T-cell (primary cell): Measurements from ENCODE around the gene GUCD1. TPM values are rescaled to one million over a fixed set of nuclear protein-coding genes. Genes with fewer than 3 reads are reported as not detected.
"Not testable (repeated sequence)": the region's sequence is repeated elsewhere in the genome, so short reads cannot be mapped to it uniquely, and the experiment has no call there.

Experiments used
- ATAC-seq, 4 experiments: fragments of 200-7000 bp in 3 of 4; fragments of 150-1000 bp in 1 of 4; cut with Tn5 transposase; replicated peaks in 1 of 4; 1 replicate in 3 of 4; 2 replicates in 1 of 4; pipeline ENCODE4 v1.10.0; 2021; ENCODE audit warnings: moderate library complexity in 3 of 4, mild to moderate bottlenecking in 2 of 4, moderate number of reproducible peaks in 1 of 4
- CTCF ChIA-PET, 2 donors: fragments of 300-600 bp; sonication (Branson Sonifier 250); formaldehyde crosslinking; loops; one replicate each; lab custom pipeline; 2022; ENCODE audit warnings: antibody characterized with exemption in 2 of 2; lab: Charles Lee
- POLR2A ChIA-PET, 2 donors: fragments of 300-600 bp; sonication (Branson Sonifier 250); formaldehyde crosslinking; loops; one replicate each; lab custom pipeline; 2022; ENCODE audit warnings: antibody characterized with exemption in 2 of 2; lab: Charles Lee
- DNase-seq, 35 experiments: peaks; one replicate each; pipeline versions ENCODE4 v3.0.0 to v3.0.0-alpha.2; 2013 to 2023
- H3K27ac ChIP-seq: one replicate; pipeline ENCODE4 v1.5.1; 2013; ENCODE audit warnings: low read length
- H3K27me3 ChIP-seq, 2 experiments: replicated peaks in 1 of 2; 1 replicate in 1 of 2; 2 replicates in 1 of 2; pipeline versions ENCODE4 v1.6.1 to v1.7.0; 2013; ENCODE audit warnings: low read length in 1 of 2, mixed read lengths in 1 of 2; ENCODE audit not compliant: control insufficient read depth in 2 of 2, insufficient read depth in 2 of 2; ENCODE audit errors: extremely low read depth in 1 of 2
- H3K36me3 ChIP-seq, 2 donors: 1 replicate in 1 of 2; 2 replicates in 1 of 2; pipeline versions ENCODE4 v1.6.1 to v1.7.0; 2013; ENCODE audit warnings: low read length in 1 of 2; ENCODE audit not compliant: control insufficient read depth in 2 of 2, insufficient read depth in 1 of 2; ENCODE audit errors: extremely low read depth in 1 of 2
- H3K4me1 ChIP-seq, 2 experiments: 1 replicate in 1 of 2; 2 replicates in 1 of 2; pipeline versions ENCODE4 v1.6.1 to v1.7.0; 2013; ENCODE audit warnings: low read length in 2 of 2, mixed read lengths in 1 of 2; ENCODE audit not compliant: insufficient read depth in 2 of 2, control insufficient read depth in 1 of 2; ENCODE audit errors: extremely low read depth in 1 of 2
- H3K4me3 ChIP-seq, 2 donors: 1 replicate in 1 of 2; 2 replicates in 1 of 2; pipeline versions ENCODE4 v1.5.1 to v1.7.0; 2013; ENCODE audit warnings: mild to moderate bottlenecking in 2 of 2, low read length in 1 of 2, moderate library complexity in 1 of 2; ENCODE audit not compliant: control insufficient read depth in 1 of 2; ENCODE audit errors: extremely low read depth in 1 of 2
- H3K9me3 ChIP-seq: 2 replicates; pipeline ENCODE4 v1.7.0; 2013
- H3K27ac Mint-ChIP-seq, 2 donors: one replicate each; pipeline ENCODE4 v1.8.0; 2020 to 2021; ENCODE audit warnings: mild to moderate bottlenecking in 2 of 2, mixed read lengths in 2 of 2
- H3K27me3 Mint-ChIP-seq, 2 donors: one replicate each; pipeline ENCODE4 v1.8.0; 2021 to 2022; ENCODE audit warnings: mixed read lengths in 2 of 2
- H3K36me3 Mint-ChIP-seq: one replicate; pipeline ENCODE4 v1.8.0; 2021; ENCODE audit warnings: mixed read lengths
- H3K4me1 Mint-ChIP-seq, 3 donors: one replicate each; pipeline ENCODE4 v1.8.0; 2020 to 2022; ENCODE audit warnings: mixed read lengths in 3 of 3, mild to moderate bottlenecking in 1 of 3
- H3K4me3 Mint-ChIP-seq, 3 donors: one replicate each; pipeline ENCODE4 v1.8.0; 2020 to 2022; ENCODE audit warnings: mild to moderate bottlenecking in 3 of 3, mixed read lengths in 3 of 3, moderate library complexity in 3 of 3
- H3K9me3 Mint-ChIP-seq, 3 donors: one replicate each; pipeline ENCODE4 v1.8.0; 2020 to 2022; ENCODE audit warnings: mixed read lengths in 3 of 3
- WGBS: methylation state at CpG from one replicate; pipeline ENCODE4 v1.1.5; 2013; ENCODE audit warnings: missing lambda C conversion rate; ENCODE audit not compliant: insufficient coverage; 5-methylcytosine and 5-hydroxymethylcytosine counted together
- total RNA-seq, 35 experiments: library from RNA in 6 of 35; stranded (reverse) in 6 of 35; fragments of 120-200 nt in 1 of 35; gene quantifications; one replicate each; pipeline versions ENCODE4 v1.2.1 to v1.2.4 and lab custom pipeline; 2013 to 2026

GUCD1 gene
- total RNA-seq, 5 donors from 2014 or later (not counting 1 experiment from before 2014, with no cell fraction given) = 51.2 to 81.8 (median 73.0) TPM

DNA sequence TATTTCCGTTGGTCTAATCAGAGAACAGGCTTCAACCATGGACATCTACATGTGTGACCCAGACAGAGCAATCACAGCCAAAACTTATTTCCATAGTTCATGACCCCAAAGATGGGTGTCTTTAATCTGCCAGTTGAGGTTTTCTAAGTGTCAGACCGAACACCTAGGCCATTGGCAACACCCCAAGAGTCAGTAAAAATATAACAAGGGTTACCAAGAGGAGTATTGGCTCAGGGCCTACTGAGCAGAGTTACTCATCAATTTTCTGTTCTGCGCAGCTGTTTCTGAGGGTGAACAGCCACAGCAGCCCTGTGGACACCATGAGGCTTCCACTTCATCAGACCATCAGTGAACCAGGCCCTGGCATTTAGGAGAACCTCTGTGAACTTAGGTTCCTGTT is 18.8 kb downstream of the GUCD1 start:
- H3K4me1 ChIP-seq = no peaks in the 10 kb centered on the region
- no peak overlapping the region for H3K27ac ChIP-seq
- Mint-ChIP-seq H3K4me3 (no peak overlapping the region), H3K36me3 (peaks cover 16% of the 10 kb centered on the region), H3K4me1 (peaks cover 0 to 2% (median 0%) of the 10 kb centered on the region in 3 donors), H3K27ac (no peak overlapping the region), H3K27me3 (no peaks in the 10 kb centered on the region), H3K9me3 (no peaks in the 10 kb centered on the region)
- CTCF ChIA-PET = no interaction called here
- no peaks in the 10 kb centered on the region for H3K27me3 ChIP-seq
- ATAC-seq = no peak
- peaks cover 5 to 13% of the 10 kb centered on the region in 2 donors for H3K36me3 ChIP-seq
- no peak for DNase-seq
- no peaks in the 10 kb centered on the region for H3K9me3 ChIP-seq
- POLR2A ChIA-PET = no interaction called here
- 80% methylated on average over 3 of the region's 3 CpGs for whole genome bisulfite sequencing
- H3K4me3 ChIP-seq = no peak overlapping the region

DNA sequence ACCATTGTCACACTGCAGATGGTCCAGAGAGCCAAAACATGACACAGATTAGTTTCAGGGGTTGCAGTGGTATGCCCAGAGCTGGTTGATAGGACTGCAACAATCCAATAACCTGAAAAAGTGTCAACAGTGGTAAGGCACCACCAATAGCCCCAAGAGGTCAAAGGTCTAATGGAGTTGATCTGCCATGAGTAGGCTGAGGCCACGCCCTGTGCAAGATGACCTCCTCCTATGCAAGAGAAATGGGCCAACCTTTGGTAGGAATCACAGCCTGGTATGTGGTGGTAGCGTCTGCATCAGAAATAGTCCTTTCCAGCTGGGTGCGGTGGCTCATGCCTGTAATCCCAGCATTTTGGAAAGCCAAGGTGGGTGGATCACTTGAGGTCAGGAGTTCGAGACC is 19.6 kb downstream of the GUCD1 start:
- no peaks in the 10 kb centered on the region for H3K4me1 Mint-ChIP-seq
- ATAC-seq = no peak
- CTCF ChIA-PET = interaction anchor here in 1 of 2 donors (0.6 kb wide), 1 partner anchor 10 kb away, joined by 4 read pairs; no protein-coding TSS in a partner anchor
- peaks cover 9% of the 10 kb centered on the region for H3K36me3 Mint-ChIP-seq
- POLR2A ChIA-PET = no interaction called here
- H3K36me3 ChIP-seq = peaks cover 4 to 5% of the 10 kb centered on the region in 2 donors
- H3K27ac Mint-ChIP-seq = no peak overlapping the region
- H3K9me3 ChIP-seq = no peaks in the 10 kb centered on the region
- H3K27ac ChIP-seq = no peak overlapping the region
- H3K27me3 Mint-ChIP-seq = no peaks in the 10 kb centered on the region
- no peaks in the 10 kb centered on the region for H3K9me3 Mint-ChIP-seq
- DNase-seq = no peak
- H3K27me3 ChIP-seq = no peaks in the 10 kb centered on the region
- no peak overlapping the region for H3K4me3 Mint-ChIP-seq
- WGBS = 90% methylated on average over 2 of the region's 4 CpGs
- no peaks in the 10 kb centered on the region for H3K4me1 ChIP-seq
- H3K4me3 ChIP-seq = no peak overlapping the region

DNA sequence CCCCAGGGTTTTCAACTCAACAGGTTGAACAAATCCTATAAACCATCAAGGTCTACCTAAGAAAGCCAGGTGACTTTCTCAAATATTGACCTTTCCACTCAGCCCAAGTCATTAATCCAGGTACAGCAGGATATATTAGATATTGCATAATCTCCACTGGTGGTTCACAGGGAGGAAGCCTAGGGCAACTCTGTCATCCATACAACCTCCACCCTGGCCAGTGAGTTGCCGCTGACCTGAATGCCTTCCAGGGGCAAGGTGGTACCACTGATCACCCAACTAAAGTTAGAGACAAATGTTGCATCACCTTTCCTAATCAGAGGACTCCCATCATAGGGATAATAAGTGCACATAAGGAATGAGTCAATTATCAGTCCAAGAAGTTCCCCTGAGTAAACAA is 22.9 kb downstream of the GUCD1 start:
- no peak for DNase-seq
- Histone ChIP-seq H3K4me3 (no peak overlapping the region), H3K27ac (no peak overlapping the region), H3K36me3 (no peaks in the 10 kb centered on the region), H3K27me3 (peaks cover 0 to 4% of the 10 kb centered on the region in 2 experiments), H3K9me3 (no peaks in the 10 kb centered on the region), H3K4me1 (no peaks in the 10 kb centered on the region)
- ChIA-PET CTCF (interaction anchor here in 1 of 2 donors (0.7 kb wide), 1 partner anchor 12 kb away, joined by 9 read pairs; no protein-coding TSS in a partner anchor), POLR2A (no interaction called here)
- Mint-ChIP-seq H3K9me3 (no peaks in the 10 kb centered on the region), H3K27ac (no peak overlapping the region), H3K4me3 (no peak overlapping the region), H3K27me3 (no peaks in the 10 kb centered on the region), H3K4me1 (no peaks in the 10 kb centered on the region), H3K36me3 (no peaks in the 10 kb centered on the region)
- no peak for ATAC-seq
- WGBS = no CpG with 5 or more reads among the region's 1 CpG

DNA sequence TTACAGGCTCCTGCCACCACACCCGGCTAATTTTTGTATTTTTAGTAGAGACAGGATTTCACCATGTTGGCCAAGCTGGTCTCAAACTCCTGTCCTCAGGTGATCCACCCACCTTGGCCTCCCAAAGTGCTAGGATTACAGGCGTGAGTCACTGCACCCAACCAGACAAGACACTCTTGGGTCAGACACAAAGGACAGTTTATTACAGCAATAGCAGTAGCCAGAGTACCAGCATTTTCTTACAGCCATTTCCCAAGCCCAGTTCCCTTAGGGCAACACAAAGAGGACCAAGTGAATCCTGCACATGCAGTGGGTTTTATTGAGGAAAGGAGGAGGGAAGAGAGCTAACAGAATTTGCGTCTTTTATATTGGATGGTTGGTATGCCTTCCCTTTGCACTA is 24.0 kb downstream of the GUCD1 start:
- H3K27ac Mint-ChIP-seq, H3K36me3 Mint-ChIP-seq, H3K27me3 ChIP-seq, H3K4me1 ChIP-seq, H3K9me3 Mint-ChIP-seq, H3K4me3 ChIP-seq, H3K36me3 ChIP-seq, POLR2A ChIA-PET, ATAC-seq, H3K4me1 Mint-ChIP-seq, DNase-seq, H3K4me3 Mint-ChIP-seq, H3K27ac ChIP-seq, CTCF ChIA-PET, H3K9me3 ChIP-seq, H3K27me3 Mint-ChIP-seq: not testable (repeated sequence)
- no CpG with 5 or more reads among the region's 3 CpGs for WGBS

DNA sequence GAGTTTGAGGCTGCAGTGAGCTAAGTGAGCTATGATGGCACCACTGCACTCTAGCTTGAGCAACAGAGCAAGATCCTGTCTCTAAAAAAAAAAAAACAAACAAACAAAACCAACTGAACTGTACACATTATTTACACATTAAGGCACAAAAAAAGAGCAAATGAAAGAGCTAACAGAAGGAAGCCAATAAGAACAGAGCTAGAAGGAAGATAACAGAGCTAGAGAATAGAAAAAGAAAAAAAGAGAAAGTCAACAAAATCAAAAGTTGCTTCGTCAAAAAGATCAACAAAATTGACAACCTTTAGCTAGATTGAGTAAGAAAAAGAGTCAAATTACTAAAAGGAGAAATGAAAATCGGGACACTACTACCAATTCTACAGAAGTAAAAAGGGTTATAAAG is 25.0 kb downstream of the GUCD1 start:
- POLR2A ChIA-PET = interaction anchor here in 1 of 2 donors (0.7 kb wide), 2 partner anchors 28 to 1806 kb away, joined by 3 to 5 read pairs; no protein-coding TSS in a partner anchor
- WGBS = no CpG with 5 or more reads among the region's 2 CpGs
- Histone ChIP-seq H3K4me3 (no peak overlapping the region), H3K4me1 (peaks cover 0 to 6% of the 10 kb centered on the region in 2 experiments), H3K27me3 (peaks cover 0 to 4% of the 10 kb centered on the region in 2 experiments), H3K9me3 (no peaks in the 10 kb centered on the region), H3K27ac (no peak overlapping the region), H3K36me3 (no peaks in the 10 kb centered on the region)
- no peak for ATAC-seq
- Mint-ChIP-seq H3K4me3 (no peak overlapping the region), H3K9me3 (no peaks in the 10 kb centered on the region), H3K27me3 (no peaks in the 10 kb centered on the region), H3K36me3 (no peaks in the 10 kb centered on the region), H3K27ac (no peak overlapping the region), H3K4me1 (peaks cover 4 to 5% (median 5%) of the 10 kb centered on the region in 3 donors)
- CTCF ChIA-PET = interaction anchor here in 1 of 2 donors (0.6 to 1.4 kb wide), 5 partner anchors 83 to 673 kb away, joined by 3 to 10 read pairs (median 3); partner anchors contain the start of gene SLC2A11
- no peak for DNase-seq

DNA sequence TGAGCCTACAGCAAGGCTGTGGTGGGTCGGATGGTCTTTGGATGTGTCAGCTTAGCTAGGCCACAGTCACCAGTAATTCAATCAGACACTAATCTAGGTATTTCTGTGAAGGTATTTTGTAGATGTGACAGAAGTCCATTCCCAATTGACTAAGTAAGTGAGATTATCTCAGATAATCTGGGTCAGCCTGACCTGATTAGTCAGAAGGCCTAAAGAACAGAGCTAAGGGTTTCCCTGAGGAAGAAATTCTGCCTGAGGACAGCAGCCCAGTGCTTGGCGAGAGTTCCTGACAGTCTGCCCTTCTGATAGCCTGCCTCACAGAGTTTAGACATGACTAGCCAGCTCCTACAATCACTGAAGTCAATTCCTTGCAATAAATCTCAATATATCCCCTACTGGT is 28.7 kb downstream of the GUCD1 start:
- H3K36me3 Mint-ChIP-seq = no peaks in the 10 kb centered on the region
- no peak for ATAC-seq
- peaks cover 0 to 11% of the 10 kb centered on the region in 2 experiments for H3K4me1 ChIP-seq
- no peaks in the 10 kb centered on the region for H3K9me3 ChIP-seq
- no peak overlapping the region for H3K27ac ChIP-seq
- H3K27me3 Mint-ChIP-seq = no peaks in the 10 kb centered on the region
- no peaks in the 10 kb centered on the region for H3K36me3 ChIP-seq
- WGBS = 86% methylated on average over 1 of the region's 2 CpGs
- H3K27ac Mint-ChIP-seq = no peak overlapping the region
- H3K4me3 Mint-ChIP-seq = no peak overlapping the region
- POLR2A ChIA-PET = interaction anchor here in 1 of 2 donors (0.7 kb wide), 1 partner anchor 110 kb away, joined by 5 read pairs; no protein-coding TSS in a partner anchor
- CTCF ChIA-PET = interaction anchor here in 1 of 2 donors (0.6 kb wide), 1 partner anchor 119 kb away, joined by 3 read pairs; no protein-coding TSS in a partner anchor
- peaks cover 0 to 4% of the 10 kb centered on the region in 2 experiments for H3K27me3 ChIP-seq
- H3K4me1 Mint-ChIP-seq = peaks cover 10 to 12% (median 11%) of the 10 kb centered on the region in 3 donors
- H3K9me3 Mint-ChIP-seq = no peaks in the 10 kb centered on the region
- DNase-seq = no peak
- no peak overlapping the region for H3K4me3 ChIP-seq
